HL-60 (cell line): Measurements from ENCODE around the gene NR5A2.

Experiments used
- DNase-seq, 2 experiments: peaks; one replicate each; pipeline ENCODE4 v3.0.0-alpha.2; 2010 to 2020; ENCODE audit warnings: low read depth in 1 of 2, low spot score in 1 of 2
- H3K27ac ChIP-seq: fragments of 250-450 bp; sonication (Bioruptor Pico); replicated peaks from 2 replicates; pipeline ENCODE4 v1.5.1; 2020; ENCODE audit warnings: mild to moderate bottlenecking, moderate library complexity
- H3K27me3 ChIP-seq: fragments of 250-450 bp; sonication (Bioruptor Pico); 2 replicates; pipeline ENCODE4 v1.5.1; 2021; ENCODE audit warnings: mild to moderate bottlenecking, moderate library complexity; ENCODE audit not compliant: insufficient read depth, poor library complexity, severe bottlenecking
- H3K4me3 ChIP-seq: replicated peaks from 2 replicates; pipeline ENCODE4 v1.5.1; 2011; ENCODE audit warnings: mild to moderate bottlenecking, control low read depth, low read length; ENCODE audit not compliant: insufficient read depth
- CTCF ChIP-seq: IDR thresholded peaks from one replicate; pipeline ENCODE4 v1.5.1; 2011; ENCODE audit warnings: low read length, control low read depth, inconsistent platforms; ENCODE audit not compliant: insufficient read depth
- GABPA ChIP-seq: IDR thresholded peaks from 2 replicates; pipeline ENCODE4 v1.6.1; 2012; ENCODE audit warnings: low read depth
- POLR2AphosphoS5 ChIP-seq: IDR thresholded peaks from 2 replicates; pipeline ENCODE4 v1.6.1; 2012; ENCODE audit warnings: low read depth
- REST ChIP-seq: IDR thresholded peaks from 2 replicates; pipeline ENCODE4 v1.6.1; 2012; ENCODE audit warnings: low read depth; ENCODE audit not compliant: insufficient replicate concordance
- SPI1 ChIP-seq: IDR thresholded peaks from 2 replicates; pipeline ENCODE4 v1.6.1; 2012; ENCODE audit warnings: low read depth, mild to moderate bottlenecking, borderline replicate concordance

Gene NR5A2

GRCh38 chr1:200042552-200043335, 15.2 kb downstream of the NR5A2 start:
- no peak overlapping the region for H3K27ac ChIP-seq
- DNase-seq: no peak
- H3K27me3 ChIP-seq: peaks cover 82% of the 10 kb centered on the region
- TF ChIP-seq REST (no peak), GABPA (no peak), POLR2AphosphoS5 (no peak), CTCF (no peak), SPI1 (no peak)
- no peak overlapping the region for H3K4me3 ChIP-seq

GRCh38 chr1:200043336-200043668, 15.8 kb downstream of the NR5A2 start:
- DNase-seq: no peak
- Histone ChIP-seq H3K27ac (no peak overlapping the region), H3K27me3 (peaks cover 78% of the 10 kb centered on the region), H3K4me3 (no peak overlapping the region)
- TF ChIP-seq CTCF (no peak), GABPA (no peak), POLR2AphosphoS5 (no peak), REST (no peak), SPI1 (no peak)

GRCh38 chr1:200046115-200046514, 18.6 kb downstream of the NR5A2 start:
- no peak overlapping the region for H3K27ac ChIP-seq
- no peak overlapping the region for H3K4me3 ChIP-seq
- H3K27me3 ChIP-seq: peaks cover 66% of the 10 kb centered on the region
- no peak for TF ChIP-seq SPI1
- no peak for TF ChIP-seq REST
- no peak for TF ChIP-seq GABPA
- no peak for TF ChIP-seq CTCF
- no peak for TF ChIP-seq POLR2AphosphoS5
- no peak for DNase-seq
